Measurements from ENCODE around the gene TMEM63A.

GRCh38 chr1:225840223-225840610 is 42.0 kb downstream of the TMEM63A start:
- TF ChIP-seq FOXM1 (IDR thresholded peaks at IDR 0.05; ENCODE audit: borderline replicate concordance) = no peak
- TF ChIP-seq PKNOX1 (IDR thresholded peaks at IDR 0.05) = no peak

All from HEK293T (cell line).